K562 (cell line): ENCODE measurements around the gene KLHL18. TPM values are rescaled to one million over a fixed set of nuclear protein-coding genes. Genes with fewer than 3 reads are reported as not detected.

Experiments used
- BMI1 ChIP-seq: fragments of 150-350 bp; IDR thresholded peaks from 2 replicates; pipeline ENCODE4 v1.6.1; 2014; ENCODE audit warnings: low read length
- CHD1 ChIP-seq: fragments of 200-600 bp; sonication (generic); IDR thresholded peaks from one replicate; pipeline ENCODE4 v1.6.1; 2012; ENCODE audit warnings: mild to moderate bottlenecking, moderate library complexity, low read length, inconsistent platforms
- DMBX1 ChIP-seq: fragments of 250-450 bp; sonication (Bioruptor Pico); IDR thresholded peaks from 2 replicates; pipeline ENCODE4 v1.8.0; 2022; ENCODE audit warnings: inconsistent platforms, mild to moderate bottlenecking, moderate library complexity, borderline replicate concordance
- FOXM1 ChIP-seq, 2 experiments: fragments of 450-650 bp in 1 of 2; sonication (generic) in 1 of 2; formaldehyde crosslinking in 1 of 2; IDR thresholded peaks; 2 replicates each; pipeline versions ENCODE4 v1.6.1 to v1.9.0; 2017 to 2022; ENCODE audit warnings: low read depth in 2 of 2, mild to moderate bottlenecking in 2 of 2, missing genetic modification reagents in 1 of 2, moderate library complexity in 1 of 2
- NRF1 ChIP-seq, 2 experiments: fragments of 450-650 bp; IDR thresholded peaks in 1 of 2; conservative IDR thresholded peaks in 1 of 2; 2 replicates each; pipeline ENCODE4 v1.6.1; 2014; ENCODE audit warnings: mild to moderate bottlenecking in 2 of 2
- PHB ChIP-seq: fragments of 250-450 bp; sonication (Bioruptor Pico); IDR thresholded peaks from 2 replicates; pipeline ENCODE4 v1.5.0; 2021
- THRAP3 ChIP-seq: fragments of 450-650 bp; IDR thresholded peaks from 2 replicates; pipeline ENCODE4 v1.6.1; 2016; ENCODE audit warnings: mild to moderate bottlenecking, inconsistent platforms, borderline replicate concordance
- ZNF354B ChIP-seq: fragments of 250-450 bp; sonication (Bioruptor Pico); IDR thresholded peaks from 2 replicates; pipeline ENCODE4 v1.4.0; 2020
- polyA plus RNA-seq, 8 experiments: library from polyadenylated mRNA; depleted of rRNA in 4 of 8; stranded (reverse) in 5 of 8; unstranded in 3 of 8; fragments of >200 nt; fragmentation: Nextera tagmentation in 2 of 8; fragmentation: Illumina TruSeq in 1 of 8; extraction: Ambion mirVana in 2 of 8; extraction: Trizol in 1 of 8; gene quantifications; 2 replicates each; pipeline versions ENCODE4 v1.2.1 to v1.2.3, GENCODE V29; 2011 to 2014; ENCODE audit warnings: inconsistent platforms in 1 of 8, missing spikeins in 1 of 8
- total RNA-seq, 7 experiments: library from RNA; depleted of rRNA in 6 of 7; stranded (reverse); fragments of >200 nt in 6 of 7; fragmentation: Illumina TruSeq in 2 of 7; extraction: Trizol in 2 of 7; gene quantifications; 2 replicates each; pipeline versions ENCODE4 v1.2.1 to v1.2.3, GENCODE V29; 2011 to 2021; ENCODE audit warnings: low replicate concordance in 1 of 7
- TF ChIP-seq, protein P1 (sequence below): fragments of 250-450 bp; sonication (Bioruptor Pico); IDR thresholded peaks from 2 replicates; pipeline ENCODE4 v1.8.0; 2021; ENCODE audit warnings: borderline replicate concordance, mild to moderate bottlenecking, moderate library complexity; ENCODE audit not compliant: poor library complexity, severe bottlenecking
- TF ChIP-seq, protein P2 (sequence below): fragments of 450-650 bp; IDR thresholded peaks from 2 replicates; pipeline ENCODE4 v1.6.1; 2016; ENCODE audit warnings: low read depth
- TF ChIP-seq, protein P3 (sequence below): fragments of 250-450 bp; sonication (Bioruptor Pico); IDR thresholded peaks from 2 replicates; pipeline ENCODE4 v1.4.0; 2020; ENCODE audit warnings: mild to moderate bottlenecking, moderate library complexity
- TF ChIP-seq, protein P4 (sequence below): fragments of 450-650 bp; IDR thresholded peaks from 2 replicates; pipeline ENCODE4 v1.7.0; 2016; ENCODE audit warnings: borderline replicate concordance
- TF ChIP-seq, protein P5 (sequence below): fragments of 450-650 bp; formaldehyde crosslinking; IDR thresholded peaks from 2 replicates; pipeline ENCODE4 v1.4.0; 2020; ENCODE audit warnings: mild to moderate bottlenecking, moderate library complexity

KLHL18 gene
- total and polyA plus RNA-seq, 9 of the 15 experiments (the other 6 are each of a cell fraction or from before 2014, with no cell fraction given): 26.7 to 97.5 (median 48.7) TPM

DNA sequence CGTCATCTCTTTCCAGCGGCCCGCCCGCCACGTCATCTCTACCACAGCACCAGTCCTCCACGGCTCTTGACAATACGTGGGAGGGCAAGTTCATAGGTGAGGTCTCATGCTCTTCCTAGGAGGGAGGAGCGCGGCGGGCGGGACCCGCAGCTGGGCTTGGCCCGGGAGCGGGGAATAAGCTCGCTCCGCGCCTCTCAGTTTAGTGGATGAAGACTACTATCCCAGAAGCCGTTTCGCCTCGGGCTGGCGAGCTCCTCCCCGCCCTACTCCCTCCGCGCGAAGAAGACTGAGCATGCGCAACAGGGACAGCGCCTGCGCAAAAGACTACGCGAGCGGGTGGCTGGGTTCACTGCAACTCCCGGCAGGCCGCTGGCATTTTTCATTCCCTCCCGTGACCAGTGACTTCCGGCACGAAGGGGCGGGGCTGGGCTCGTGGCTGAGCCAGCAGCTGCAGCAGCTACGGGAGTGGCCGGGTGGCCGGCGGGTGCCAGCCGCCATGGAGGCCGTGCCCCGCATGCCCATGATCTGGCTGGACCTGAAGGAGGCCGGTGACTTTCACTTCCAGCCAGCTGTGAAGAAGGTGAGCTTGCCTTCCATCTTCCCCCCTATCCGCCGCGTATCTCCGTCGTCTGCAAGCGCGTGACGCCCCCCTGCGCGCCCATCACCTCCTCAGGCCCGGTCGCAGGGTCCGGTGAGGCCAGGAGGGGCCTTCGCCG lies 98.0 kb downstream of the KLHL18 start, which contains the start of gene PTPN23 (continued):
- TF ChIP-seq, protein P1, sequence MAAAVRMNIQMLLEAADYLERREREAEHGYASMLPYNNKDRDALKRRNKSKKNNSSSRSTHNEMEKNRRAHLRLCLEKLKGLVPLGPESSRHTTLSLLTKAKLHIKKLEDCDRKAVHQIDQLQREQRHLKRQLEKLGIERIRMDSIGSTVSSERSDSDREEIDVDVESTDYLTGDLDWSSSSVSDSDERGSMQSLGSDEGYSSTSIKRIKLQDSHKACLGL: peak; percentile 82
- TF ChIP-seq, protein P2, sequence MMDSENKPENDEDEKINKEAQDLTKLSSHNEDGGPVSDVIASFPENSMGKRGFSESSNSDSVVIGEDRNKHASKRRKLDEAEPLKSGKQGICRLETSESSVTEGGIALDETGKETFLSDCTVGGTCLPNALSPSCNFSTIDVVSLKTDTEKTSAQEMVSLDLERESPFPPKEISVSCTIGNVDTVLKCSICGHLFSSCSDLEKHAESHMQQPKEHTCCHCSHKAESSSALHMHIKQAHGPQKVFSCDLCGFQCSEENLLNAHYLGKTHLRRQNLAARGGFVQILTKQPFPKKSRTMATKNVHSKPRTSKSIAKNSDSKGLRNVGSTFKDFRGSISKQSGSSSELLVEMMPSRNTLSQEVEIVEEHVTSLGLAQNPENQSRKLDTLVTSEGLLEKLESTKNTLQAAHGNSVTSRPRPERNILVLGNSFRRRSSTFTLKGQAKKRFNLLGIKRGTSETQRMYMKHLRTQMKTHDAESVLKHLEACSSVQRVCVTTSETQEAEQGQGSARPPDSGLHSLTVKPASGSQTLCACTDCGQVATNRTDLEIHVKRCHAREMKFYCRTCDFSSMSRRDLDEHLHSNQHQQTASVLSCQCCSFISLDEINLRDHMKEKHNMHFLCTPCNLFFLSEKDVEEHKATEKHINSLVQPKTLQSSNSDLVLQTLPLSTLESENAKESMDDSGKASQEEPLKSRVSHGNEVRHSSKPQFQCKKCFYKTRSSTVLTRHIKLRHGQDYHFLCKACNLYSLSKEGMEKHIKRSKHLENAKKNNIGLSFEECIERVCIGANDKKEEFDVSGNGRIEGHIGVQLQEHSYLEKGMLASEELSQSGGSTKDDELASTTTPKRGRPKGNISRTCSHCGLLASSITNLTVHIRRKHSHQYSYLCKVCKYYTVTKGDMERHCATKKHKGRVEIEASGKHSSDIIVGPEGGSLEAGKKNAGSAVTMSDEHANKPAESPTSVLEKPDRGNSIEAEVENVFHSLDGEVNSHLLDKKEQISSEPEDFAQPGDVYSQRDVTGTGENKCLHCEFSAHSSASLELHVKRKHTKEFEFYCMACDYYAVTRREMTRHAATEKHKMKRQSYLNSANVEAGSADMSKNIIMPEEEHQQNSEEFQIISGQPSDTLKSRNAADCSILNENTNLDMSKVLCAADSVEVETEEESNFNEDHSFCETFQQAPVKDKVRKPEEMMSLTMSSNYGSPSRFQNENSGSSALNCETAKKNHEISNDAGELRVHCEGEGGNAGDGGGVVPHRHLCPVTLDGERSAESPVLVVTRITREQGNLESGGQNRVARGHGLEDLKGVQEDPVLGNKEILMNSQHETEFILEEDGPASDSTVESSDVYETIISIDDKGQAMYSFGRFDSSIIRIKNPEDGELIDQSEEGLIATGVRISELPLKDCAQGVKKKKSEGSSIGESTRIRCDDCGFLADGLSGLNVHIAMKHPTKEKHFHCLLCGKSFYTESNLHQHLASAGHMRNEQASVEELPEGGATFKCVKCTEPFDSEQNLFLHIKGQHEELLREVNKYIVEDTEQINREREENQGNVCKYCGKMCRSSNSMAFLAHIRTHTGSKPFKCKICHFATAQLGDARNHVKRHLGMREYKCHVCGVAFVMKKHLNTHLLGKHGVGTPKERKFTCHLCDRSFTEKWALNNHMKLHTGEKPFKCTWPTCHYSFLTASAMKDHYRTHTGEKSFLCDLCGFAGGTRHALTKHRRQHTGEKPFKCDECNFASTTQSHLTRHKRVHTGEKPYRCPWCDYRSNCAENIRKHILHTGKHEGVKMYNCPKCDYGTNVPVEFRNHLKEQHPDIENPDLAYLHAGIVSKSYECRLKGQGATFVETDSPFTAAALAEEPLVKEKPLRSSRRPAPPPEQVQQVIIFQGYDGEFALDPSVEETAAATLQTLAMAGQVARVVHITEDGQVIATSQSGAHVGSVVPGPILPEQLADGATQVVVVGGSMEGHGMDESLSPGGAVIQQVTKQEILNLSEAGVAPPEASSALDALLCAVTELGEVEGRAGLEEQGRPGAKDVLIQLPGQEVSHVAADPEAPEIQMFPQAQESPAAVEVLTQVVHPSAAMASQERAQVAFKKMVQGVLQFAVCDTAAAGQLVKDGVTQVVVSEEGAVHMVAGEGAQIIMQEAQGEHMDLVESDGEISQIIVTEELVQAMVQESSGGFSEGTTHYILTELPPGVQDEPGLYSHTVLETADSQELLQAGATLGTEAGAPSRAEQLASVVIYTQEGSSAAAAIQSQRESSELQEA: no peak; the same call in 1 of the 2 replicates
- TF ChIP-seq FOXM1 (IDR thresholded peaks at IDR 0.05; ENCODE audit: low read depth): no peak
- TF ChIP-seq FOXM1 (CRISPR knock-in tag; IDR thresholded peaks at IDR 0.05; ENCODE audit: low read depth): 0 out of 2 replicates have a peak, but pooled peaks have one; percentile 59
- TF ChIP-seq ZNF354B (CRISPR knock-in tag): no peak
- no peak for TF ChIP-seq BMI1
- TF ChIP-seq, protein P3, sequence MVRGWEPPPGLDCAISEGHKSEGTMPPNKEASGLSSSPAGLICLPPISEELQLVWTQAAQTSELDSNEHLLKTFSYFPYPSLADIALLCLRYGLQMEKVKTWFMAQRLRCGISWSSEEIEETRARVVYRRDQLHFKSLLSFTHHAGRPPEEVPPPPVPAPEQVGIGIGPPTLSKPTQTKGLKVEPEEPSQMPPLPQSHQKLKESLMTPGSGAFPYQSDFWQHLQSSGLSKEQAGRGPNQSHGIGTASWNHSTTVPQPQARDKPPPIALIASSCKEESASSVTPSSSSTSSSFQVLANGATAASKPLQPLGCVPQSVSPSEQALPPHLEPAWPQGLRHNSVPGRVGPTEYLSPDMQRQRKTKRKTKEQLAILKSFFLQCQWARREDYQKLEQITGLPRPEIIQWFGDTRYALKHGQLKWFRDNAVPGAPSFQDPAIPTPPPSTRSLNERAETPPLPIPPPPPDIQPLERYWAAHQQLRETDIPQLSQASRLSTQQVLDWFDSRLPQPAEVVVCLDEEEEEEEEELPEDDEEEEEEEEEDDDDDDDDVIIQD: no peak
- TF ChIP-seq, protein P4, sequence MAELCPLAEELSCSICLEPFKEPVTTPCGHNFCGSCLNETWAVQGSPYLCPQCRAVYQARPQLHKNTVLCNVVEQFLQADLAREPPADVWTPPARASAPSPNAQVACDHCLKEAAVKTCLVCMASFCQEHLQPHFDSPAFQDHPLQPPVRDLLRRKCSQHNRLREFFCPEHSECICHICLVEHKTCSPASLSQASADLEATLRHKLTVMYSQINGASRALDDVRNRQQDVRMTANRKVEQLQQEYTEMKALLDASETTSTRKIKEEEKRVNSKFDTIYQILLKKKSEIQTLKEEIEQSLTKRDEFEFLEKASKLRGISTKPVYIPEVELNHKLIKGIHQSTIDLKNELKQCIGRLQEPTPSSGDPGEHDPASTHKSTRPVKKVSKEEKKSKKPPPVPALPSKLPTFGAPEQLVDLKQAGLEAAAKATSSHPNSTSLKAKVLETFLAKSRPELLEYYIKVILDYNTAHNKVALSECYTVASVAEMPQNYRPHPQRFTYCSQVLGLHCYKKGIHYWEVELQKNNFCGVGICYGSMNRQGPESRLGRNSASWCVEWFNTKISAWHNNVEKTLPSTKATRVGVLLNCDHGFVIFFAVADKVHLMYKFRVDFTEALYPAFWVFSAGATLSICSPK: 0 out of 2 replicates have a peak, but pooled peaks have one; percentile 31
- TF ChIP-seq NRF1 (conservative IDR thresholded peaks at IDR 0.05 in 1 of 2, IDR thresholded peaks at IDR 0.05 in 1 of 2): peak; percentile 98 to 99
- no peak for TF ChIP-seq THRAP3
- TF ChIP-seq PHB (CRISPR knock-in tag): no peak
- TF ChIP-seq CHD1: peak; percentile 98
- peak; percentile 63; the same call in 1 of the 2 replicates for TF ChIP-seq DMBX1 (CRISPR knock-in tag)
- TF ChIP-seq, protein P5, sequence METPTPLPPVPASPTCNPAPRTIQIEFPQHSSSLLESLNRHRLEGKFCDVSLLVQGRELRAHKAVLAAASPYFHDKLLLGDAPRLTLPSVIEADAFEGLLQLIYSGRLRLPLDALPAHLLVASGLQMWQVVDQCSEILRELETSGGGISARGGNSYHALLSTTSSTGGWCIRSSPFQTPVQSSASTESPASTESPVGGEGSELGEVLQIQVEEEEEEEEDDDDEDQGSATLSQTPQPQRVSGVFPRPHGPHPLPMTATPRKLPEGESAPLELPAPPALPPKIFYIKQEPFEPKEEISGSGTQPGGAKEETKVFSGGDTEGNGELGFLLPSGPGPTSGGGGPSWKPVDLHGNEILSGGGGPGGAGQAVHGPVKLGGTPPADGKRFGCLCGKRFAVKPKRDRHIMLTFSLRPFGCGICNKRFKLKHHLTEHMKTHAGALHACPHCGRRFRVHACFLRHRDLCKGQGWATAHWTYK (CRISPR knock-in tag): peak; percentile 88
